H7 (cell line): ENCODE results near the gene TMEM256. TPM values are rescaled to one million over a fixed set of nuclear protein-coding genes. Genes with fewer than 3 reads are reported as not detected.

Experiments
- DNase-seq: peaks from one replicate; pipeline ENCODE4 v3.0.0; 2012
- H3K27me3 ChIP-seq: 2 replicates; pipeline ENCODE4 v1.6.0; 2011; ENCODE audit warnings: mild to moderate bottlenecking, low read length; ENCODE audit not compliant: control insufficient read depth, insufficient read depth
- H3K36me3 ChIP-seq: replicated peaks from 2 replicates; pipeline ENCODE4 v1.5.1; 2011; ENCODE audit warnings: low read length; ENCODE audit not compliant: control insufficient read depth, insufficient read depth
- H3K4me3 ChIP-seq: 2 replicates; pipeline ENCODE4 v1.5.1; 2011; ENCODE audit warnings: low read depth, mild to moderate bottlenecking, control low read depth, low read length, moderate library complexity; ENCODE audit not compliant: insufficient read depth
- total RNA-seq: library from RNA; depleted of rRNA; stranded (reverse); fragments of >200 nt; shearing (Covaris generic); gene quantifications from 2 replicates; pipeline ENCODE4 v1.2.3, GENCODE V29; 2014

TMEM256 gene
- total RNA-seq, 1 experiment from 2014 or later: 280 TPM

GRCh38 chr17:7391307-7391706 lies 12.6 kb downstream of the TMEM256 start:
- Histone ChIP-seq H3K27me3 (no peaks in the 10 kb centered on the region), H3K36me3 (peaks cover 13% of the 10 kb centered on the region), H3K4me3 (no peak overlapping the region)
- DNase-seq: peak; percentile 17

- H3K36me3 ChIP-seq: peaks cover 13% of the 10 kb centered on the region
- no peaks in the 10 kb centered on the region for H3K27me3 ChIP-seq
- no peak overlapping the region for H3K4me3 ChIP-seq
- peak; percentile 48 for DNase-seq
Observed at GRCh38 chr17:7389924-7390910, 13.7 kb downstream of the TMEM256 start.

GRCh38 chr17:7388856-7389255 lies 15.0 kb downstream of the TMEM256 start:
- Histone ChIP-seq H3K27me3 (peaks cover 8% of the 10 kb centered on the region), H3K4me3 (no peak overlapping the region), H3K36me3 (peaks cover 13% of the 10 kb centered on the region)
- peak; percentile 13 for DNase-seq

DNA sequence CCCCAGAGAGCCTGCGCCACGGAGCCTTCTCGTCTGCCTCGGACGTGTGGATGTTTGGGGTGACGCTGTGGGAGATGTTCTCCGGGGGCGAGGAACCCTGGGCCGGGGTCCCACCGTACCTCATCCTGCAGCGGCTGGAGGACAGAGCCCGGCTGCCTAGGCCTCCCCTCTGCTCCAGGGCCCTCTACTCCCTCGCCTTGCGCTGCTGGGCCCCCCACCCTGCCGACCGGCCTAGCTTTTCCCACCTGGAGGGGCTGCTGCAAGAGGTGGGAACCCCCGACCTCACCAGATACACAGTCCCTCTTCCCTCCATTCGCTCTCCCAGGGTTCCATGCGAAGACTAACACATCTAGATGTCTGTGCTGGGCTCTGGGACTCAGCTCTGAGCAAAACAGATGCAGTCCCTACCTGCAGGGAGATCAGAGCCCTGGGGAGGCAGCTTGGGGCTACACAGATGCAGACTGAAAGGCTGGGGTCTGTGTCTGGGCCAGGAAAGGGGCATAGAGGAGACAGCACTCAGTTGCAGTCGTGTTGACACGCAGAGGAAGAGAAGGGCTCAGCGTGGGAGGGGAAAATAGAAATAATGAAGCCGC lies 19.3 kb downstream of the TMEM256 start:
- no peak for DNase-seq
- H3K27me3 ChIP-seq: peaks cover 46% of the 10 kb centered on the region
- peak overlapping the region; percentile 49 for H3K4me3 ChIP-seq
- H3K36me3 ChIP-seq: peaks cover 6% of the 10 kb centered on the region

GRCh38 chr17:7383742-7384488 lies 20.0 kb downstream of the TMEM256 start:
- DNase-seq: peak; percentile 99
- Histone ChIP-seq H3K36me3 (peaks cover 2% of the 10 kb centered on the region; the same call in 1 of the 2 replicates), H3K4me3 (peak overlapping the region; percentile 49), H3K27me3 (peaks cover 50% of the 10 kb centered on the region)

DNA sequence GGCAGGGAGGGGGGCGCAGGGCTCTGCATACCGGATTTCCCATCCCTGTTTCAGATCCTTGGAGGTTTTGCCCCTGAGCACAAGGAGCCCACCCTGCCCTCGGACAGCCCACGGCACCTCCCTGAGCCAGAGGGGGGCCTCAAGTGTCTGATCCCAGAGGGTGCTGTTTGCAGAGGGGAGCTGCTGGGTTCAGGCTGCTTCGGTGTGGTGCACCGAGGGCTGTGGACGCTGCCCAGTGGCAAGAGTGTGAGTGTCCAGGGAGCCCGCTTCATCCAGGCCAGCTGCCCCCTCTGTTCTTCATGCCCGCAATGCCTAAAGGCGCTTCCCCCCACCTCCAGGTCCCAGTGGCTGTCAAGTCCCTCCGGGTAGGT lies 20.5 kb downstream of the TMEM256 start:
- Histone ChIP-seq H3K36me3 (peaks cover 2% of the 10 kb centered on the region; the same call in 1 of the 2 replicates), H3K4me3 (peak overlapping the region; percentile 49; the same call in 1 of the 2 replicates), H3K27me3 (peaks cover 50% of the 10 kb centered on the region)
- no peak for DNase-seq

DNA sequence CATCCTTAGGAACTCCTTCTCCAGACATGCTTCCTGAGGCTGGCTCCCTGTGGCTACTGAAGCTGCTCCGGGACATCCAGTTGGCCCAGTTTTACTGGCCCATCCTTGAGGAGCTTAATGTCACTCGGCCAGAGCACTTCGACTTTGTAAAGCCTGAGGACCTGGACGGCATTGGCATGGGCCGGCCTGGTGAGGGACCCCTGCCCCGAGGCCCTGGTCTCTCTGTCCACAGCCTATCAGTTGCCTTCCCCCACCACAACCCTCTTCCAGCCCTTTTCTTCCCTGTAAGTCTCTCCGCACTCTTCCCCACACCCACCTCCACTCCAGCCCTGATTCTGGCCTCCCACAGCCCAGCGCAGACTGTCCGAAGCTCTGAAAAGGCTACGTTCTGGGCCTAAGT lies 21.0 kb downstream of the TMEM256 start:
- Histone ChIP-seq H3K4me3 (no peak overlapping the region), H3K27me3 (peaks cover 50% of the 10 kb centered on the region), H3K36me3 (peaks cover 1% of the 10 kb centered on the region; the same call in 1 of the 2 replicates)
- DNase-seq: peak; percentile 52

- DNase-seq: peak; percentile 93
- H3K27me3 ChIP-seq: peaks cover 50% of the 10 kb centered on the region
- H3K36me3 ChIP-seq: no peaks in the 10 kb centered on the region
- H3K4me3 ChIP-seq: peak within 1 kb of the TSS; percentile 57
Observed at GRCh38 chr17:7380855-7381683, 22.8 kb downstream of the TMEM256 start, which contains the start of gene TNK1. Gene TNK1 (plus strand): TSS chr17:7381089. CDS start chr17:7382927, 1,838 bp downstream.

GRCh38 chr17:7380321-7380720 lies 23.6 kb downstream of the TMEM256 start:
- no peaks in the 10 kb centered on the region for H3K36me3 ChIP-seq
- DNase-seq: no peak
- H3K4me3 ChIP-seq: peak overlapping the region; percentile 57

GRCh38 chr17:7379134-7379533 lies 24.8 kb downstream of the TMEM256 start:
- Histone ChIP-seq H3K4me3 (no peak overlapping the region), H3K27me3 (peaks cover 43% of the 10 kb centered on the region), H3K36me3 (no peaks in the 10 kb centered on the region)
- no peak for DNase-seq

More at GRCh38 chr17:7380321-7380720, 23.6 kb downstream of the TMEM256 start:
- peaks cover 50% of the 10 kb centered on the region for H3K27me3 ChIP-seq

- Histone ChIP-seq H3K4me3 (no peak overlapping the region), H3K36me3 (no peaks in the 10 kb centered on the region), H3K27me3 (peaks cover 2% of the 10 kb centered on the region; the same call in 1 of the 2 replicates)
- DNase-seq: no peak
Observed at GRCh38 chr17:7374353-7374752, 29.5 kb downstream of the TMEM256 start.

DNA sequence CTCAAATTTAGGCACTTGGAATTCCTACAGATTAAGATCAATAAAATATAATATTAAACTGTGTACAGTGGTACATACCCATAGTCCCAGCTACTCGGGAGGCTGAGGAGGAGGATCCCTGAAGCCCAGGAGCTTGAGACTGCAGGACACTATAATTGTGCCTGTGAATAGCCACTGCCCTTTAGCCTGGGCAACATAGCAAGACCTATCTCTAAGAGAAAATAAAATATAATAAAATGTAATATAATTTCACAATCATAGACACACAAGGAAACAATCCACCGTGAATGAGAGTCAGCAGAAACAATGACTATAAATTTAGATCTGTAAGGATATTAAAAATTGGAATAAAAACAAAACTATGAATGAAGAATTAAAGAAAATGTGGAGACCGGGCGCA lies 33.0 kb downstream of the TMEM256 start:
- no peak for DNase-seq
- no peaks in the 10 kb centered on the region for H3K36me3 ChIP-seq
- no peak overlapping the region for H3K4me3 ChIP-seq
- H3K27me3 ChIP-seq: no peaks in the 10 kb centered on the region; the same call in 1 of the 2 replicates

GRCh38 chr17:7369825-7370224 lies 34.1 kb downstream of the TMEM256 start:
- Histone ChIP-seq H3K36me3 (no peaks in the 10 kb centered on the region), H3K4me3 (no peak overlapping the region), H3K27me3 (no peaks in the 10 kb centered on the region; the same call in 1 of the 2 replicates)
- no peak for DNase-seq
